Mesodermal cell (in vitro differentiated cells): Measurements from ENCODE around the gene METTL8. TPM values are rescaled to one million over a fixed set of nuclear protein-coding genes. Genes with fewer than 3 reads are reported as not detected.

Experiments used
- H3K27ac ChIP-seq: 2 replicates; pipeline ENCODE4 v1.7.0; 2013; ENCODE audit warnings: mild to moderate bottlenecking, low read depth, low read length, moderate library complexity; ENCODE audit not compliant: severe bottlenecking
- H3K36me3 ChIP-seq: 2 replicates; pipeline ENCODE4 v1.7.1; 2013; ENCODE audit warnings: mild to moderate bottlenecking, low read length, moderate library complexity; ENCODE audit not compliant: control insufficient read depth, insufficient read depth
- H3K4me1 ChIP-seq: one replicate; pipeline ENCODE4 v1.7.1; 2013; ENCODE audit warnings: mild to moderate bottlenecking, low read length; ENCODE audit not compliant: insufficient read depth, control insufficient read depth, poor library complexity, severe bottlenecking
- H3K4me3 ChIP-seq: 2 replicates; pipeline ENCODE4 v1.7.0; 2013; ENCODE audit warnings: low read length, control low read depth, mild to moderate bottlenecking; ENCODE audit not compliant: insufficient read depth, poor library complexity, severe bottlenecking; ENCODE audit errors: extremely low read depth
- H3K9me3 ChIP-seq: 2 replicates; pipeline ENCODE4 v1.7.1; 2013; ENCODE audit warnings: mild to moderate bottlenecking, low read length, moderate library complexity; ENCODE audit not compliant: control insufficient read depth
- WGBS, 2 experiments: methylation state at CpG; one replicate each; pipeline ENCODE4 v1.1.5; 2013; ENCODE audit warnings: missing lambda C conversion rate in 2 of 2; ENCODE audit not compliant: insufficient coverage in 2 of 2; 5-methylcytosine and 5-hydroxymethylcytosine counted together
- polyA plus RNA-seq, 2 experiments: library from polyadenylated mRNA; stranded (reverse); fragments of 50-300 nt; gene quantifications; one replicate each; pipeline ENCODE4 v1.2.3, GENCODE V29; 2013

Gene METTL8
- polyA plus RNA-seq (2013, experiment 1 of 2) = 13.3 TPM
- 11.6 TPM for polyA plus RNA-seq (2013, experiment 2 of 2)

GRCh38 chr2:171433763-171434012 is at the start of gene METTL8:
TSS of gene METTL8 (minus strand) at chr2:171433990. CDS start at chr2:171392185, 41,805 bp downstream.
- H3K4me3 ChIP-seq = peak within 1 kb of the TSS; percentile 79
- H3K4me1 ChIP-seq = peaks cover 23% of the 10 kb centered on the region
- WGBS, 2 experiments = 0% methylated on average over 11 to 15 of the region's 15 CpGs

GRCh38 chr2:171482877-171483276 is 49.1 kb upstream of the METTL8 start:
- H3K36me3 ChIP-seq = peaks cover 6% of the 10 kb centered on the region
- peaks cover 18% of the 10 kb centered on the region for H3K4me1 ChIP-seq
- no peak overlapping the region for H3K4me3 ChIP-seq
- no peaks in the 10 kb centered on the region for H3K9me3 ChIP-seq
- H3K27ac ChIP-seq = peak overlapping the region; percentile 72
- 40 to 46% methylated on average over 2 of the region's 3 CpGs for WGBS, 2 experiments

More at GRCh38 chr2:171433763-171434012, at the start of gene METTL8:
- Histone ChIP-seq H3K27ac (peak within 1 kb of the TSS; percentile 92), H3K9me3 (peaks cover 15% of the 10 kb centered on the region), H3K36me3 (peaks cover 35% of the 10 kb centered on the region)

- H3K36me3 ChIP-seq = peaks cover 6% of the 10 kb centered on the region
- H3K4me1 ChIP-seq = peaks cover 18% of the 10 kb centered on the region
- H3K27ac ChIP-seq = peak overlapping the region; percentile 72
- H3K4me3 ChIP-seq = no peak overlapping the region
- no peaks in the 10 kb centered on the region for H3K9me3 ChIP-seq
Measured at GRCh38 chr2:171482308-171482707, 48.5 kb upstream of the METTL8 start.

GRCh38 chr2:171480908-171481307 is 47.1 kb upstream of the METTL8 start:
- Histone ChIP-seq H3K27ac (no peak overlapping the region), H3K9me3 (no peaks in the 10 kb centered on the region), H3K4me3 (no peak overlapping the region), H3K36me3 (peaks cover 7% of the 10 kb centered on the region), H3K4me1 (peaks cover 18% of the 10 kb centered on the region)
- WGBS, 2 experiments = no CpG with 5 or more reads among the region's 1 CpG

- H3K4me1 ChIP-seq = peaks cover 18% of the 10 kb centered on the region
- H3K9me3 ChIP-seq = no peaks in the 10 kb centered on the region
- H3K4me3 ChIP-seq = no peak overlapping the region
- peaks cover 23% of the 10 kb centered on the region for H3K36me3 ChIP-seq
- 90 to 97% methylated on average over 2 to 3 of the region's 3 CpGs for WGBS, 2 experiments
- H3K27ac ChIP-seq = no peak overlapping the region
Measured at GRCh38 chr2:171479154-171479814, 45.5 kb upstream of the METTL8 start.

GRCh38 chr2:171478345-171478744 is 44.6 kb upstream of the METTL8 start:
- WGBS, 2 experiments = no CpG with 5 or more reads among the region's 1 CpG
- no peak overlapping the region for H3K27ac ChIP-seq

GRCh38 chr2:171475979-171476378 is 42.2 kb upstream of the METTL8 start:
- WGBS, 2 experiments = no CpG with 5 or more reads among the region's 1 CpG
- Histone ChIP-seq H3K9me3 (no peaks in the 10 kb centered on the region), H3K4me3 (no peak overlapping the region), H3K27ac (no peak overlapping the region), H3K4me1 (peaks cover 2% of the 10 kb centered on the region), H3K36me3 (peaks cover 33% of the 10 kb centered on the region)

More at GRCh38 chr2:171478345-171478744, 44.6 kb upstream of the METTL8 start:
- Histone ChIP-seq H3K4me3 (no peak overlapping the region), H3K4me1 (peaks cover 18% of the 10 kb centered on the region), H3K36me3 (peaks cover 28% of the 10 kb centered on the region), H3K9me3 (no peaks in the 10 kb centered on the region)

- Histone ChIP-seq H3K4me3 (no peak overlapping the region), H3K27ac (no peak overlapping the region), H3K4me1 (peaks cover 3% of the 10 kb centered on the region), H3K36me3 (peaks cover 38% of the 10 kb centered on the region), H3K9me3 (no peaks in the 10 kb centered on the region)
- WGBS, 2 experiments = 72 to 84% methylated on average over 2 to 5 of the region's 5 CpGs
Measured at GRCh38 chr2:171470129-171470528, 36.3 kb upstream of the METTL8 start.

- H3K27ac ChIP-seq = peak overlapping the region; percentile 18
- H3K9me3 ChIP-seq = no peaks in the 10 kb centered on the region
- no peak overlapping the region for H3K4me3 ChIP-seq
- 93 to 100% methylated on average over 1 to 2 of the region's 4 CpGs for WGBS, 2 experiments
- peaks cover 3% of the 10 kb centered on the region for H3K4me1 ChIP-seq
- H3K36me3 ChIP-seq = peaks cover 28% of the 10 kb centered on the region
Measured at GRCh38 chr2:171469176-171469575, 35.4 kb upstream of the METTL8 start.

- H3K9me3 ChIP-seq = no peaks in the 10 kb centered on the region
- WGBS, 2 experiments = 83 to 88% methylated on average over 1 of the region's 1 CpG
- no peaks in the 10 kb centered on the region for H3K4me1 ChIP-seq
- peaks cover 43% of the 10 kb centered on the region for H3K36me3 ChIP-seq
- no peak overlapping the region for H3K27ac ChIP-seq
- no peak overlapping the region for H3K4me3 ChIP-seq
Measured at GRCh38 chr2:171460537-171460936, 26.7 kb upstream of the METTL8 start.

GRCh38 chr2:171459498-171459897 is 25.7 kb upstream of the METTL8 start:
- no peaks in the 10 kb centered on the region for H3K9me3 ChIP-seq
- H3K4me3 ChIP-seq = no peak overlapping the region
- no peak overlapping the region for H3K27ac ChIP-seq
- no peaks in the 10 kb centered on the region for H3K4me1 ChIP-seq
- peaks cover 50% of the 10 kb centered on the region for H3K36me3 ChIP-seq
